Activated CD8-positive, alpha-beta memory T cell treated with anti-CD3 and anti-CD28 coated beads for 1 hour (primary cell): Measurements from ENCODE around the gene SPIN3.
"Not testable (repeated sequence)": the region's sequence is repeated elsewhere in the genome, so short reads cannot be mapped to it uniquely, and the experiment has no call there.

Experiments
- DNase-seq, 2 donors: peaks; one replicate each; pipeline ENCODE4 v3.0.0-alpha.2; 2020; ENCODE audit warnings: low read depth in 1 of 2; ENCODE audit errors: extremely low read depth in 1 of 2

Gene SPIN3

DNA sequence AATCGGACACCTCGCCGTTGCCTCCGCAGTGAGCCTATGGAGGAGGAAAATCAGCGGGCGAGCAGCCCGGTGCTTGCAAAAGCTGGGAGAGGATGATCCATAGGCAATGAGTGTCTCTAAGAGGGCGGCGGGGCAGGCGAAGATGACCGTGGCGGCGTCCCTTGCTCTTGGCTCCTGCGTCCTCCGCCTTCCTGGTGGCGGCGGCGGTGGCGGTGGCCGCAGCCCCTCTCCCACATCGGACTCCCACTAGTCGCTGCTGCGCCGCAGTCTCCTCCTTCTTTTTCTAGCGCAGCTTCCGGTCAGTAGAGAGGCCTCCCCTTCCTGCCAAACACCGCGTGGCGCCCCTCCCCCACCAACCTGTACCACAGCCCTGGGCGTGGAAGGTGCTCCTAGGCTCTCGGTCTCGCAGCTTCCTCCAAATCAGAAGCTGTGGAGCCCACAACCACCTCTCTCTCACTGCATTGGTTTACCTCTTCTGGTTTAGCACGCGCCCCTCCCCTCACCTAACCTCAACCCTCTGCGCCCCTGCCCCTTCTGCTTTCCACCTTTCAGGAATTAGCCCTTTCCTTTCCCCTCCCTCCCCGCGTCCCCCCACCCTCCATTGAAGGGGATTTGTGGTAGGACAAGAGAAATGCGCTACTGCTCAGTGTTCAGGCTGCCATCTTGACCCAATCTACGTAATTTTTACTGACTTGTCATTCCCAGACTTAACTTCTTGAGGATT is at the start of gene SPIN3:
TSS of gene SPIN3 (minus strand) at position 271 of the 724 bp plus-strand sequence. CDS start 594 bp downstream, outside the sequence.
- peak; percentile 1 to 28 for DNase-seq

GRCh38 chrX:57044245-57044644 is 48.9 kb upstream of the SPIN3 start:
- DNase-seq: no peak

DNA sequence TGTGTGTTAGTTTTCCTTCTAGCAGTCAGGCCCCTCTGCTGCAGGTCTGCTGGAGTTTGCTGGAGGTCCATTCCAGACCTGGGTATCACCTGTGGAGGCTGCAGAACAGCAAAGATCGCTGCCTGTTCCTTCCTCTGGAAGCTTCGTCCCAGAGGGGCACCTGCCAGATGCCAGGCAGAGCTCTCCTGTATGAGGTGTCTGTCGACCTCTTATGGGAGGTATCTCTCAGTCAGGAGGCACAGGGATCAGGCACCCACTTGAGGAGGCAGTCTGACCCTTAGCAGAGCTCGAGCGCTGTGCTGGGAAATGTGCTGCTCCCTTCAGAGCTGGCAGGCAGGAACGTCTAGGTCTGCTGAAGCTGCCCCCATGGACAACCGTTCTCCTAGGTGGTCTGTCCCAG is 41.9 kb upstream of the SPIN3 start:
- DNase-seq: not testable (repeated sequence)

DNA sequence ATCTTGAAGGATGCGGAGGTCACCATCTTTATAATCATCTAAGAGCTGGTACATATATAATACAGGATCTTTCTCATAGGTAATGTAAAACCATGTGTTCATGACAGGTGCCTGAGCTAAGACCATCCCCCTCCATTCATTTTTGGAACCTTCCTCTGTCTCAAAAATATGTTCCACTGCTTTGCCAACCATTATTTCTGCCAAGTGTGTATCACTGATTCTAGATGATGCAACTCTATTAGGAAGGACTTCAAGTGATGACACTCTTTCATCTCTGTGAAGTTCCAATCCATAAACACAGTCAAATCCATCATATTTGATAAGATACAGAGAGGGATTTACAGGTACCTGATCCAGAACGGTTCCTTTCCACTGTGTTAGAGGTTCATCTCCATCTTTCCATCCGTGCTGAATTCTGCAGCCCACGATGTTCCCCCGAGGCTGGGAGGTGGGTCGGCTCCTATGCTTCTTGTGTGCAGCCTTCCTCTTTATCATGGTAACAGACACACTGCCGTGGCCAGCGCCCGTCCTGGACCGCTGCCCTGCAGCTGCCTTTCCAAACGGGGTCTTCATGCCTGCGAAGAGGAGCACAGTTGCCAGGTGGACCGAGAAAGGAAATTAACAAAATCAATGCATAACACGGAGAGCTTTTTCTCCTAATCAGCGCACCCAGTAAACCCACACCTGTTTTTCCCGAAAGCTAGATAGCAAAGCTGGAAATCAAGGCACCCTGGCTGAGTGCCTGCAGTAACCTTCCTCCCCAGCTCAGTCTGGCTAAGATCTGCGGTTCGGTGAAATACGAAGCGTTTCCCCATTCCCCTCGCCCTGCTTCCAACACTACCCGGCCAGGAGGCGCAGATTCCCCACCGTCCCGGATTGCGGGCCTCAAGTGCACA is 718 bp downstream of the SPIN3 start:
- DNase-seq: no peak

GRCh38 chrX:56987741-56988140 is 7.6 kb downstream of the SPIN3 start:
- no peak for DNase-seq

DNA sequence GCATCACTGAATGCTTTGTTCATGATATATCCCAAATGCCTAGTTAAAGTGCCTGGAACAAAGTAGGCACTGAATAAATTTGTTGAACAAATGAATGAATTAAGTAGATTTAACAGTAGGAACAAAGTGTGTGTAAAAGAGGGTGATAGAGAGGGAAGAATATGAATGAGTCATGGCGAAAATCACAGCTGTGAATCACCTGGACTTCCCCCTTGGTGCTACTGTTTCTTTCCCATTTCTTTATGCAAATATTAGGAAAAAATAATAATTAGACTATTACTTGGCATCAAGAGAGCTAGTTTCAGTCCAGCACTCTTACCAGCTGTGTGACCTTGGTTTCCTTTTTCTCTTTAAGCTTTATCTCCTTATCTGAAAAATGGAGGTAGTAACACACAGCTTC is 9.2 kb downstream of the SPIN3 start:
- no peak for DNase-seq

DNA sequence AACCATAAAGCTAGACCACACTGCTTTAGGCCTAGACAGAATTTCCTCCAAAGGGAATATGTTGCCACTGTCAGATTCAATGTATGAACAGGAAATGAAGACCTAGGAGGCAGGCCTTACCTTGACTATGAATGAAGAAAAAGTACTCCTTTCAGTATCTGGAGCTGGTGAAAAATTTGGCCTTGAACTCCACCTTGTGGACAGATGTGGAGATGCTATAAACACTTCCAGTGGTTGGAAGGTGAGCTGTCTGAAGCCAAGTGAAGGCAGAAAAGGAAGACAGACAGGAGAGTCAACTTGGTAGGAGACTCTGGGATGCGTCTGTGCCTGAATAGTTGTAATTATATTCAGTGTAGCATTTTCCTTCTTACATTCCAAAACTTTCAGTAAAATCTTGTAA is 17.2 kb downstream of the SPIN3 start:
- DNase-seq: peak in 1 of 2 donors; percentile 5

- DNase-seq: no peak
These were observed 19.7 kb downstream of the SPIN3 start for GRCh38 chrX:56975611-56976010.

DNA sequence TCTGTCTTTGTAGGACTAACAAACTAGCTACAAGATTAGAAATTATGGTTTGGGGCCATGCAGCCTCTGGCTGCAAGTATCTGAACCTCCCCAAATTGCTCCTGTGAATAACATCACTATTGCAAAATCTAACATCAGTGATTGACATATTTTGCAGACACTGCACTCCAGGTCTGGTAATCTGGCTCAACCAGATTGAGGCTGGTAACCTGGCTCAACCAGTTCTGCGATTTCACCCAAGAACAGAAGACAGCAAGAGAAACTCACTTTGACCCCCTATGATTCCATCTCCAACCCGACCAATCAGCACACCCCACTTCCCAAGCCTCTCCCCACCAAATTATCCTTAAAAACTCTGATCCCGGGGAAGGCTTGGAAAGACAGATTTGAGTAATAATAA is 20.9 kb downstream of the SPIN3 start:
- DNase-seq: no peak

GRCh38 chrX:56969559-56969958 is 25.8 kb downstream of the SPIN3 start:
- DNase-seq: no peak

DNA sequence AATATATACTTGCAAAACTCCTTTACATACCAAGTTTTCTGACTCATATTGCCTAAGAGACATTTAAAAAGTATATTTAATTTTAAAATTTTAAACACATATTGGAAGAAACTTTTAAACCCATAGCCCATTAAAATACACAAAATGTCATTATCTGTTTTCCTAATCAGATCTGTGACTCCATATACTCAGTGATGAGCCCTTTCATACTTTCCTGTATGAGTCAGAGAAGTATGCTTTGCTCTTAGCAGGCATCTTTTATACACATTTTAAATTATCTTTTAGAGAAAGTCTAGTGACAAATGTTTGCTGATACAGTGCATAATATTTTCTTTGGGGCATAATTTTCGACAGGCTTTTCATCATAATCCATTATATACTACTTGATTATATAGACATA is 26.4 kb downstream of the SPIN3 start:
- no peak for DNase-seq

DNA sequence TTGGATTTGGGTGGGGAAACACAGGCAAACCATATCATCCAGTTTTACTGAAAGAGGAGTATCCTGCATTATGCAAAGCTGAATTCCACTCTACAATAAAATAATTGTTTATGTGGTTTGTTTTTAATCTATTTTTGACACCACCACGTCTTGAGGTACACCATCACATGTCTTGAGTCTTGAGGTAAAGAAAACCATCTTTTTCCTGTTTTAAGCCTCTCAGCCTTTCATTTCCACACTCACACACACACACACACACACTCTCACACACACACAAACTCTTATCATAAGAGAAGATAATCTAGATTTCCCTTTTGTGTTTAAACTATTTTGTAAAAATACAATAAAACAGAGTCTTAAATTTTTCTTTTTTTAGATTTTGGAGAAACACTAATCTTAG is 32.0 kb downstream of the SPIN3 start:
- DNase-seq: no peak

DNA sequence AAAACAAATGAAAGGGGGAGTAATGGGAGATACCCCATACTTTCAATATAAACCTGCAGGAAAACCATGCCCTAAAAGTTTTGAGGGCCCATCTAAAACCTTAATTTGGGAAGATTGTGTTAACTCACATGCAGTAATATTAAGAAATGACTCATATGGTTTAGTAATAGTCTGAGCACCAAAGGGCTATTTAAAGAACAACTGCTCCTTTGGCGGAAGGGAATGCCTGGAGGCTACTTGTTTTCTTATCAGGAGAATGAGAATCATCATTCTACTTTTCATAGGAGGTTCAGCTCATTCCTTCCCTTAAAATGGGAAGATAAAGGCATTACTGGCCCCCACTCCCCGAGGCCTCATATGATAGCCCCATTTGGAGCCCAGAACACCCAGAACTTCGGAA is 47.6 kb downstream of the SPIN3 start:
- DNase-seq: no peak

- not testable (repeated sequence) for DNase-seq
These were observed 49.1 kb downstream of the SPIN3 start for GRCh38 chrX:56946201-56946600.

DNA sequence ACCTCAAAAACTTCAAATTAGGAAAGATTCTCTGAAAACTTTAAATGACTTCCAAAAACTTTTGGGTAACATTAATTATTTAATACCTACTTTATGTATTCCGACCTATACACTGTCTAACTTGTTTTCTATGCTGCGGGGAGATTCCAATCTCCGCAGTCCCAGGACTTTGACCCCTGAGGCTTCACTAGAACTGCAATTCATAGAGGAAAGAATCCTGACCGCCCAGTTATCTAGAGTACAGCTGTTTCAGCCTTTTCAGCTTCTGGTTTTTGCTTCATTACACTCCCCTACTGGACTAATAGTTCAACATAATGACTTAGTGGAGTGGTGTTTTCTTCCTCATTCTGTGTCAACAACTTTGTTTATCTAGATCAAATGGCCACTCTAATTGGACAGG is 50.1 kb downstream of the SPIN3 start:
- not testable (repeated sequence) for DNase-seq

DNA sequence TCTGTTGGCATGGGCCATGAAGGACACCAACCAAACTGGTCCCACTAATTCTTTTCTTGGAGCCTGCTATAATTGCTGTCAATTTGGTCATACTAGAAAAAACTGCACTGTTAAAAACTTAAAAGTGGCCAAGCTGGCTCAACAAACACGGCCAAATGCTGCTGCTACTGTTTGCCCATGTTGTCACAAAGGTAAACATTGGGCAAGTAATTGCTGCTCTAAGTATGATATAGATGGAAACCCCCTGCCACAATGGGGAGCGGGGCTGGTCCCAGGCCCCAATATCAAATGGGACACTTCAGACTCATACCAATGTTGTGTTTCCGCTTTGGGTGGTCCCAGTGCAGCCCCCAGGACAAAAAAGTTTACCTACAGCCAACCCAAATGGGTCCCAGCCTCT is 52.1 kb downstream of the SPIN3 start:
- no peak for DNase-seq
